ENCODE results near the gene USP7. TPM values are rescaled to one million over a fixed set of nuclear protein-coding genes. Genes with fewer than 3 reads are reported as not detected.
"Not testable (repeated sequence)": the region's sequence is repeated elsewhere in the genome, so short reads cannot be mapped to it uniquely, and the experiment has no call there.

USP7 gene
- total RNA-seq, 1 experiment from 2014 or later: 38.8 TPM

- DNase-seq (ENCODE audit: low read depth): no peak
Observed at GRCh38 chr16:8846401-8846932, 117.2 kb downstream of the USP7 start.

- no peak for DNase-seq (ENCODE audit: low read depth)
Observed at GRCh38 chr16:8845699-8846298, 117.9 kb downstream of the USP7 start.

GRCh38 chr16:8843296-8843695 lies 120.4 kb downstream of the USP7 start:
- DNase-seq (ENCODE audit: low read depth): not testable (repeated sequence)

Other genes with a start within 250 kb of the USP7 start
- gene TMEM186, start 166.3 kb downstream of the USP7 start, total RNA-seq (2014; rRNA removed): 2.6 and 4.4 TPM in 2 replicates
- 29.9 and 30.3 TPM in 2 replicates for gene PMM2, start 166.1 kb downstream of the USP7 start, total RNA-seq (2014; rRNA removed)
- 220 and 222 TPM in 2 replicates for gene CARHSP1, start 94.9 kb downstream of the USP7 start, total RNA-seq (2014; rRNA removed)
- not detected in 2 replicates for gene LITAFD, start 81.6 kb downstream of the USP7 start, total RNA-seq (2014; rRNA removed)
- 49.7 and 52.5 TPM in 2 replicates for gene HAPSTR1, start 127.7 kb upstream of the USP7 start, total RNA-seq (2014; rRNA removed)